ENCODE measurements around the gene CCIN. TPM values are rescaled to one million over a fixed set of nuclear protein-coding genes. Genes with fewer than 3 reads are reported as not detected.

Gene CCIN
- total RNA-seq, 4 donors from 2014 or later, result not detected

GRCh38 chr9:36193023-36193422 is 23.8 kb downstream of the CCIN start:
- Histone ChIP-seq H3K27ac (no peak overlapping the region), H3K4me3 (peak overlapping the region in 2 of 4 donors; percentile 4 to 74), H3K4me1 (peaks cover 0 to 36% (median 15%) of the 10 kb centered on the region in 4 donors), H3K27me3 (no peaks in the 10 kb centered on the region), H3K36me3 (peaks cover 0 to 14% (median 0%) of the 10 kb centered on the region in 3 donors), H3K9me3 (no peaks in the 10 kb centered on the region)
- TF ChIP-seq, protein P1, sequence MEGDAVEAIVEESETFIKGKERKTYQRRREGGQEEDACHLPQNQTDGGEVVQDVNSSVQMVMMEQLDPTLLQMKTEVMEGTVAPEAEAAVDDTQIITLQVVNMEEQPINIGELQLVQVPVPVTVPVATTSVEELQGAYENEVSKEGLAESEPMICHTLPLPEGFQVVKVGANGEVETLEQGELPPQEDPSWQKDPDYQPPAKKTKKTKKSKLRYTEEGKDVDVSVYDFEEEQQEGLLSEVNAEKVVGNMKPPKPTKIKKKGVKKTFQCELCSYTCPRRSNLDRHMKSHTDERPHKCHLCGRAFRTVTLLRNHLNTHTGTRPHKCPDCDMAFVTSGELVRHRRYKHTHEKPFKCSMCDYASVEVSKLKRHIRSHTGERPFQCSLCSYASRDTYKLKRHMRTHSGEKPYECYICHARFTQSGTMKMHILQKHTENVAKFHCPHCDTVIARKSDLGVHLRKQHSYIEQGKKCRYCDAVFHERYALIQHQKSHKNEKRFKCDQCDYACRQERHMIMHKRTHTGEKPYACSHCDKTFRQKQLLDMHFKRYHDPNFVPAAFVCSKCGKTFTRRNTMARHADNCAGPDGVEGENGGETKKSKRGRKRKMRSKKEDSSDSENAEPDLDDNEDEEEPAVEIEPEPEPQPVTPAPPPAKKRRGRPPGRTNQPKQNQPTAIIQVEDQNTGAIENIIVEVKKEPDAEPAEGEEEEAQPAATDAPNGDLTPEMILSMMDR (IDR thresholded peaks at IDR 0.05), result no peak
- no peak for TF ChIP-seq POLR2A (IDR thresholded peaks at IDR 0.05)
- DNase-seq, result no peak

- H3K4me3 ChIP-seq, result no peak overlapping the region
- TF ChIP-seq, protein P1 (IDR thresholded peaks at IDR 0.05), result no peak
- no peak for TF ChIP-seq POLR2A (IDR thresholded peaks at IDR 0.05)
- peaks cover 0 to 36% (median 15%) of the 10 kb centered on the region in 4 donors for H3K4me1 ChIP-seq
- H3K36me3 ChIP-seq, result peaks cover 0 to 27% (median 0%) of the 10 kb centered on the region in 3 donors
- no peak overlapping the region for H3K27ac ChIP-seq
- H3K27me3 ChIP-seq, result no peaks in the 10 kb centered on the region
- no peak for DNase-seq
- no peaks in the 10 kb centered on the region for H3K9me3 ChIP-seq
Observed at GRCh38 chr9:36194326-36195000, 25.3 kb downstream of the CCIN start.

GRCh38 chr9:36204906-36205547 is 35.8 kb downstream of the CCIN start:
- no peaks in the 10 kb centered on the region for H3K27me3 ChIP-seq
- no peak for DNase-seq
- peaks cover 4 to 99% (median 4%) of the 10 kb centered on the region in 3 donors for H3K36me3 ChIP-seq

DNA sequence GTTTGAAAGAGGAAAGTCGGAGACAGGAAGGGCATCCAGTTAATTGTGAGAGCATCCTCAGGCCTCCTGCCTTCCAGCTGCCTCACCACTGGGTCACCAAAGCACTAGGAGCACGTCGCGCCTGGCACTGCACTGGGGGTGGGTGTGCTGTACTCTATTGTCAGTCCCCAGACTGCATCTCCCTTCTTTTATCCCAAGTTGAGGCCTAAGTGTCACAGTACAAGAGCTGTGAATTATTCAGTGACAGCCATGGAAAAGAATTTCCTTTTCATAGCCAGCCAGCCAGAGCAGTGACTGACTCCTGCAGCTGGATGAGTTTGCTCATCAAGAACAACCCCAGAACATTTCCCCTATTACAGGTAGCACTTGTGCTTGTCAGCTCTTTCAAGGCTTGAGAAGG is 37.8 kb downstream of the CCIN start:
- Histone ChIP-seq H3K4me3 (no peak overlapping the region), H3K9me3 (no peaks in the 10 kb centered on the region), H3K27ac (no peak overlapping the region), H3K36me3 (peaks cover 0 to 98% (median 4%) of the 10 kb centered on the region in 3 donors), H3K27me3 (no peaks in the 10 kb centered on the region), H3K4me1 (no peaks in the 10 kb centered on the region)
- TF ChIP-seq, protein P1 (IDR thresholded peaks at IDR 0.05), result no peak
- DNase-seq, result no peak

More at GRCh38 chr9:36204906-36205547, 35.8 kb downstream of the CCIN start:
- H3K9me3 ChIP-seq, result no peaks in the 10 kb centered on the region
- TF ChIP-seq POLR2A (IDR thresholded peaks at IDR 0.05), result no peak
- TF ChIP-seq, protein P1 (IDR thresholded peaks at IDR 0.05), result no peak
- H3K27ac ChIP-seq, result no peak overlapping the region
- H3K4me3 ChIP-seq, result no peak overlapping the region
- H3K4me1 ChIP-seq, result no peaks in the 10 kb centered on the region

DNA sequence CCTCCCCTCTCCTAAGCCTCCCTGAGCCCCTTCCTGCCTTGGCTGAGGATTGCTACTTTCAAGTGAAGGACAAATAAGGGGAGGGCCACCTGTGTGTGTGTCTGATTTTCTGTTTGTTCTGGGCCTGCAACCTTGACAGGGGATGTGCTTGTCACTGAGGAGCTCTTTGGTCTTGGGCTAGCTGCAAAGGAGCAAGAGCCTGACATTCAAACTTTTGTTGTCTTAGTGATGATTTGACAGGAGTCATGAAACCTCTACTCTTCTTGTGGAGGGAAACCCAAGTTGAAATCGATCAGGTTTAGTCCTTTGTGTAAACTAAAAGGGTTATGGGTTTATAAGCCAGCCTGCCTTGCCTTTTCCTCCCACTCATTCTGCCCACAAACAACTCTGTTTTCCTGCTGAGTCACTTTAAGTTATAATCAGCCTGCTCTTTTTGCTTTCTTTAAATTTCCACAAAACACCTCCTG is 38.4 kb downstream of the CCIN start:
- no peaks in the 10 kb centered on the region for H3K27me3 ChIP-seq
- no peak overlapping the region for H3K4me3 ChIP-seq
- no peaks in the 10 kb centered on the region for H3K9me3 ChIP-seq
- H3K36me3 ChIP-seq, result peaks cover 0 to 98% (median 4%) of the 10 kb centered on the region in 3 donors
- no peaks in the 10 kb centered on the region for H3K4me1 ChIP-seq
- DNase-seq, result no peak
- H3K27ac ChIP-seq, result no peak overlapping the region
- TF ChIP-seq POLR2A (IDR thresholded peaks at IDR 0.05), result no peak
- TF ChIP-seq, protein P1 (IDR thresholded peaks at IDR 0.05), result no peak

Measured in Peyer's patch (tissue), 4 donors.